ENCODE measurements around the gene ABCG2. TPM values are rescaled to one million over a fixed set of nuclear protein-coding genes. Genes with fewer than 3 reads are reported as not detected.

The ABCG2 gene
- total RNA-seq, 4 donors from 2014 or later: 0.72 to 5.1 (median 2.4) TPM

- Histone ChIP-seq H3K4me1 (peaks cover 12% of the 10 kb centered on the region), H3K27me3 (peaks cover 3% of the 10 kb centered on the region), H3K27ac (no peak overlapping the region), H3K4me3 (no peak overlapping the region), H3K36me3 (no peaks in the 10 kb centered on the region), H3K9me3 (no peaks in the 10 kb centered on the region)
- DNase-seq (ENCODE audit: low spot score in 2 of 2): no peak
- TF ChIP-seq EP300 (IDR thresholded peaks at IDR 0.05): no peak
- no peak for TF ChIP-seq POLR2AphosphoS5 (IDR thresholded peaks at IDR 0.05)
- no peak for TF ChIP-seq CTCF (IDR thresholded peaks at IDR 0.05)
- TF ChIP-seq POLR2A (IDR thresholded peaks at IDR 0.05): no peak
- WGBS: 61% methylated on average over 2 of the region's 2 CpGs
Observed at GRCh38 chr4:88148560-88148959, 9.9 kb downstream of the ABCG2 start.

DNA sequence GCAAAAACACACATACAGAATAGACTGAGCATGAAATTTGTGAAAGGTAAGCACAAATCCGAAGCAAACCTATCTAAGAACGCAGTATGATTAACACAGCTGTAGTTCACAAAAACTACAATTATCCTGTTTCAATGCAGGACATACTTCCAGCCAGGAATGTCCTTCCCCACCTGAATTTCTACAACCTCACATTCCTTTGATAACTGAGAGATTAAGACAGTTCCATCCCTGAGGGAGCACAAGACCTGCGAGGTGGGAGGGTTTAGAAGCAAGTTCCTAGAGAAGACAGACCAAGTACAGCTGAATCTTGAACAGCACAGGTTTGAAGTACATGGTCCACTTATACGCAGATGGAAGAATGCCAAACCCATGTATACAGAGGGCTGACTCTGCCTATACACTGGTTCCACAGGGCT lies 10.6 kb downstream of the ABCG2 start:
- WGBS: 60% methylated on average over 4 of the region's 4 CpGs
- Histone ChIP-seq H3K4me1 (peaks cover 16% of the 10 kb centered on the region), H3K27me3 (peaks cover 3% of the 10 kb centered on the region), H3K36me3 (no peaks in the 10 kb centered on the region), H3K4me3 (no peak overlapping the region), H3K27ac (no peak overlapping the region), H3K9me3 (no peaks in the 10 kb centered on the region)
- TF ChIP-seq CTCF (IDR thresholded peaks at IDR 0.05) (no peak), POLR2AphosphoS5 (IDR thresholded peaks at IDR 0.05) (no peak), POLR2A (IDR thresholded peaks at IDR 0.05) (no peak), EP300 (IDR thresholded peaks at IDR 0.05) (no peak)
- DNase-seq (ENCODE audit: low spot score in 2 of 2): no peak

DNA sequence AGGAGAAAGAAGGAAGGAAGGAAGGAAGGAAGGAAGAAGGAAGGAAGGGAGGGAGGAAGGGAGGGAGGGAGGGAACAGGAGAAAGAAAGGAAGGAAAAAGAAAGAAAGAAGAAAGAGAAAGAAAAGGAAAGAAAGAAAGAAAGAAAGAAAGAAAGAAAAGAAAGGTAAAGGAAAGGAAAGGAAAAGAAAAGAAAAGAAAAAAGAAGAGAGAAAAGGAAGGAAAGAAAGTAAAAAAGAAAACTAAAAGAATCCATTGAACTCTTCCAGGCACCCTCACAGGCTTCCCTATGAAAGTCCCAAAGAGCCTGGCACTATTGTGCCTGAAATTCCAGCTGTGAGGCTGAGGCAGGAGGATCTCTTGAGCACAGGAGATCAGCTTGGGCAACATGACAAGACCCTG lies 11.5 kb downstream of the ABCG2 start:
- Histone ChIP-seq H3K4me3 (no peak overlapping the region), H3K27ac (no peak overlapping the region), H3K27me3 (peaks cover 3% of the 10 kb centered on the region), H3K36me3 (no peaks in the 10 kb centered on the region), H3K9me3 (no peaks in the 10 kb centered on the region), H3K4me1 (peaks cover 16% of the 10 kb centered on the region)
- TF ChIP-seq EP300 (IDR thresholded peaks at IDR 0.05) (no peak), POLR2A (IDR thresholded peaks at IDR 0.05) (no peak), POLR2AphosphoS5 (IDR thresholded peaks at IDR 0.05) (no peak)
- no peak for DNase-seq (ENCODE audit: low spot score in 2 of 2)

- 59% methylated on average over 3 of the region's 3 CpGs for WGBS
- no peak overlapping the region for H3K27ac ChIP-seq
- no peaks in the 10 kb centered on the region for H3K36me3 ChIP-seq
- TF ChIP-seq POLR2A (IDR thresholded peaks at IDR 0.05): no peak
- TF ChIP-seq CTCF (IDR thresholded peaks at IDR 0.05): no peak
- no peak for TF ChIP-seq POLR2AphosphoS5 (IDR thresholded peaks at IDR 0.05)
- no peak for TF ChIP-seq EP300 (IDR thresholded peaks at IDR 0.05)
- no peaks in the 10 kb centered on the region for H3K9me3 ChIP-seq
- DNase-seq (ENCODE audit: low spot score in 2 of 2): no peak
- H3K4me3 ChIP-seq: no peak overlapping the region
- H3K27me3 ChIP-seq: peaks cover 3% of the 10 kb centered on the region
- H3K4me1 ChIP-seq: peaks cover 16% of the 10 kb centered on the region
Observed at GRCh38 chr4:88144866-88145300, 13.6 kb downstream of the ABCG2 start.

DNA sequence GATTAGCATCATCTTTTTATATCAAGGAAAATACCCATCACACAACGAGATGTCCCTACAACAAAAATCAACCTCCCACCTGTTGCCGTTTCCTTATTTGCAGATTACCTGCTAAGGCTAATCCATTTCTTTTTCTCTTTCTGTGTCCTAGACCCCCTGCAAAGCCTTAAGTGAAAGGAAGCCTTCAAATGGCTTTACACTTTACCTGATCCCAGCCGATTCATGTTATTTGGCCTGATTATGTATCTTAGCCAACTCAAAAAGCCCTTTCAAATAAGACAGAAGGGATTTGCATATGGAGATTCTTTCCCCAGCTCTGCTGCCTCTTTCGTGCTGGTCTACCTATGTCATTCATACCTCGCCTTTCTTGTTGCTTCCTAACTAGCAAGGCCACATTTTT lies 14.4 kb downstream of the ABCG2 start:
- Histone ChIP-seq H3K4me1 (peaks cover 16% of the 10 kb centered on the region), H3K27ac (no peak overlapping the region)

GRCh38 chr4:88143504-88143903 lies 14.9 kb downstream of the ABCG2 start:
- WGBS: 58% methylated on average over 2 of the region's 2 CpGs
- peaks cover 3% of the 10 kb centered on the region for H3K27me3 ChIP-seq
- TF ChIP-seq EP300 (IDR thresholded peaks at IDR 0.05): no peak
- no peak for TF ChIP-seq POLR2AphosphoS5 (IDR thresholded peaks at IDR 0.05)
- TF ChIP-seq CTCF (IDR thresholded peaks at IDR 0.05): no peak
- no peak for TF ChIP-seq POLR2A (IDR thresholded peaks at IDR 0.05)
- H3K4me3 ChIP-seq: no peak overlapping the region
- DNase-seq (ENCODE audit: low spot score in 2 of 2): no peak
- no peaks in the 10 kb centered on the region for H3K36me3 ChIP-seq
- no peak overlapping the region for H3K27ac ChIP-seq
- H3K4me1 ChIP-seq: peaks cover 16% of the 10 kb centered on the region
- H3K9me3 ChIP-seq: no peaks in the 10 kb centered on the region

More for the DNA sequence above, 14.4 kb downstream of the ABCG2 start:
- no peak for DNase-seq (ENCODE audit: low spot score in 2 of 2)
- Histone ChIP-seq H3K9me3 (no peaks in the 10 kb centered on the region), H3K27me3 (peaks cover 3% of the 10 kb centered on the region), H3K36me3 (no peaks in the 10 kb centered on the region), H3K4me3 (no peak overlapping the region)
- WGBS: 56% methylated on average over 5 of the region's 5 CpGs
- no peak for TF ChIP-seq EP300 (IDR thresholded peaks at IDR 0.05)

Data from suprapubic skin (tissue), 4 donors.